Pancreas (tissue), 8 donors: ENCODE measurements around the gene TTC31. TPM values are rescaled to one million over a fixed set of nuclear protein-coding genes. Genes with fewer than 3 reads are reported as not detected.

Experiments used
- polyA plus RNA-seq, 2 donors: library from polyadenylated mRNA; stranded (reverse); fragments of 200-250 nt; gene quantifications; one replicate each; pipeline ENCODE4 v1.2.3, GENCODE V29; 2013
- total RNA-seq, 6 donors: library from RNA; stranded (reverse); fragmentation: NEBNext Ultra II Directional in 4 of 6; extraction: Animal tissue kit (Norgen Biotek cat#: 25700) in 4 of 6; gene quantifications; one replicate each; pipeline versions ENCODE4 v1.2.1 to v1.2.4, GENCODE V29; 2021 to 2023
- donor health status: healthy with polysubstance abuse.
- donor health status: DM: no; HTN: no; CAD: no; lungs with moderate emphysema.
- donor health status: DM: no; HTN: no; CAD: no.
- donor health status: Bipolar disorder and iron deficiency.
- donor health status: DM: yes; HTN: yes; CAD: no.
- donor health status: DM: no; HTN: no; CAD: no.
- donor health status: DM: no; HTN: no; CAD: no.
- donor health status: DM: yes; HTN: yes; CAD: no.

Gene TTC31
- total and polyA plus RNA-seq, 8 donors, result 10.1 to 21.2 (median 12.1) TPM

Other genes with a start within 250 kb of the TTC31 start
- 1 to 10 TPM in 5 of 6 donors, under 1 TPM in 1; 0.60 to 2.2 (median 1.4) TPM for gene SLC4A5, start 139.7 kb upstream of the TTC31 start, total RNA-seq
- 1 to 10 TPM; 1.2 to 1.8 TPM for gene SLC4A5, start 139.7 kb upstream of the TTC31 start, polyA plus RNA-seq
- 10 to 100 TPM; 37.7 to 64.3 (median 48.1) TPM for gene DCTN1, start 102.8 kb upstream of the TTC31 start, total RNA-seq
- 10 to 100 TPM; 75.9 to 84.7 TPM for gene DCTN1, start 102.8 kb upstream of the TTC31 start, polyA plus RNA-seq
- gene C2orf81, start 61.5 kb upstream of the TTC31 start, total RNA-seq, result 1 to 10 TPM in 5 of 6 donors, under 1 TPM in 1; 0.87 to 2.7 (median 1.5) TPM
- gene C2orf81, start 61.5 kb upstream of the TTC31 start, polyA plus RNA-seq, result 1 to 10 TPM; 5.4 to 6.5 TPM
- 1 to 10 TPM; 3.1 to 6.2 (median 3.7) TPM for gene WDR54, start 61.4 kb upstream of the TTC31 start, total RNA-seq
- 10 to 100 TPM in 1 of 2 donors, 1 to 10 TPM in 1; 6.6 to 22.8 TPM for gene WDR54, start 61.4 kb upstream of the TTC31 start, polyA plus RNA-seq
- gene RTKN, start 41.1 kb upstream of the TTC31 start, total RNA-seq, result 10 to 100 TPM; 20.7 to 45.5 (median 29.7) TPM
- 10 to 100 TPM; 63.4 to 63.7 TPM for gene RTKN, start 41.1 kb upstream of the TTC31 start, polyA plus RNA-seq
- gene INO80B, start 28.0 kb upstream of the TTC31 start, total RNA-seq, result 10 to 100 TPM; 17.1 to 38.8 (median 28.3) TPM
- 10 to 100 TPM; 51.8 to 68.7 TPM for gene INO80B, start 28.0 kb upstream of the TTC31 start, polyA plus RNA-seq
- 10 to 100 TPM; 29.1 to 50.4 (median 37.4) TPM for gene WBP1, start 24.6 kb upstream of the TTC31 start, total RNA-seq
- gene WBP1, start 24.6 kb upstream of the TTC31 start, polyA plus RNA-seq, result 100 to 1,000 TPM in 1 of 2 donors, 10 to 100 TPM in 1; 85.8 to 149 TPM
- gene MOGS, start 17.7 kb upstream of the TTC31 start, total RNA-seq, result 10 to 100 TPM; 27.7 to 49.5 (median 36.6) TPM
- gene MOGS, start 17.7 kb upstream of the TTC31 start, polyA plus RNA-seq, result 10 to 100 TPM; 47.1 to 59.9 TPM
- 10 to 100 TPM; 37.6 to 60.0 (median 39.4) TPM for gene MRPL53, start 10.4 kb upstream of the TTC31 start, total RNA-seq
- 10 to 100 TPM; 52.3 to 54.6 TPM for gene MRPL53, start 10.4 kb upstream of the TTC31 start, polyA plus RNA-seq
- gene CCDC142, start 83 bp upstream of the TTC31 start, total RNA-seq, result 10 to 100 TPM in 1 of 6 donors, 1 to 10 TPM in 5; 4.9 to 11.6 (median 5.7) TPM
- gene CCDC142, start 83 bp upstream of the TTC31 start, polyA plus RNA-seq, result 10 to 100 TPM in 1 of 2 donors, 1 to 10 TPM in 1; 5.7 to 14.0 TPM
- 1 to 10 TPM in 3 of 6 donors, under 1 TPM in 3; 0.21 to 2.3 (median 0.85) TPM for gene LBX2, start 16.5 kb downstream of the TTC31 start, total RNA-seq
- gene LBX2, start 16.5 kb downstream of the TTC31 start, polyA plus RNA-seq, result 1 to 10 TPM; 1.3 TPM
- 10 to 100 TPM in 4 of 6 donors, 1 to 10 TPM in 2; 8.8 to 14.9 (median 11.0) TPM for gene PCGF1, start 24.6 kb downstream of the TTC31 start, total RNA-seq
- gene PCGF1, start 24.6 kb downstream of the TTC31 start, polyA plus RNA-seq, result 10 to 100 TPM; 14.2 to 16.4 TPM
- not detected for gene TLX2, start 31.4 kb downstream of the TTC31 start, total RNA-seq
- under 1 TPM in 1 of 2 donors, not detected in 1; 0.12 TPM for gene TLX2, start 31.4 kb downstream of the TTC31 start, polyA plus RNA-seq
- gene DQX1, start 43.1 kb downstream of the TTC31 start, total RNA-seq, result under 1 TPM in 1 of 6 donors, not detected in 5; 0.16 TPM
- under 1 TPM; 0.07 to 0.15 TPM for gene DQX1, start 43.1 kb downstream of the TTC31 start, polyA plus RNA-seq
- 10 to 100 TPM; 62.1 to 91.0 (median 67.9) TPM for gene AUP1, start 46.6 kb downstream of the TTC31 start, total RNA-seq
- 100 to 1,000 TPM; 246 to 258 TPM for gene AUP1, start 46.6 kb downstream of the TTC31 start, polyA plus RNA-seq
- gene HTRA2, start 46.9 kb downstream of the TTC31 start, total RNA-seq, result 10 to 100 TPM in 4 of 6 donors, 1 to 10 TPM in 2; 8.5 to 17.6 (median 10.8) TPM
- 10 to 100 TPM; 16.9 to 24.3 TPM for gene HTRA2, start 46.9 kb downstream of the TTC31 start, polyA plus RNA-seq
- gene LOXL3, start 70.9 kb downstream of the TTC31 start, total RNA-seq, result 1 to 10 TPM in 4 of 6 donors, under 1 TPM in 2; 0.35 to 7.5 (median 1.2) TPM
- gene LOXL3, start 70.9 kb downstream of the TTC31 start, polyA plus RNA-seq, result 1 to 10 TPM; 2.0 TPM
- 10 to 100 TPM in 1 of 6 donors, 1 to 10 TPM in 5; 5.7 to 14.0 (median 7.4) TPM for gene DOK1, start 71.6 kb downstream of the TTC31 start, total RNA-seq
- gene DOK1, start 71.6 kb downstream of the TTC31 start, polyA plus RNA-seq, result 1 to 10 TPM; 7.1 to 8.5 TPM
- gene M1AP, start 165.2 kb downstream of the TTC31 start, total RNA-seq, result under 1 TPM; 0.13 to 0.66 (median 0.27) TPM
- under 1 TPM; 0.11 to 0.45 TPM for gene M1AP, start 165.2 kb downstream of the TTC31 start, polyA plus RNA-seq
- 1 to 10 TPM; 1.9 to 5.9 (median 3.1) TPM for gene SEMA4F, start 171.2 kb downstream of the TTC31 start, total RNA-seq
- gene SEMA4F, start 171.2 kb downstream of the TTC31 start, polyA plus RNA-seq, result 1 to 10 TPM; 1.9 to 2.9 TPM